GM19043 (cell line): ENCODE data around the gene KCNT2.
"Not testable (repeated sequence)": the region's sequence is repeated elsewhere in the genome, so short reads cannot be mapped to it uniquely, and the experiment has no call there.

Source experiments
- ATAC-seq: cut with Tn5 transposase; IDR thresholded peaks from one replicate; pipeline ENCODE4 v1.9.1; 2021; ENCODE audit warnings: low read depth; ENCODE audit not compliant: unreplicated experiment

Gene KCNT2

DNA sequence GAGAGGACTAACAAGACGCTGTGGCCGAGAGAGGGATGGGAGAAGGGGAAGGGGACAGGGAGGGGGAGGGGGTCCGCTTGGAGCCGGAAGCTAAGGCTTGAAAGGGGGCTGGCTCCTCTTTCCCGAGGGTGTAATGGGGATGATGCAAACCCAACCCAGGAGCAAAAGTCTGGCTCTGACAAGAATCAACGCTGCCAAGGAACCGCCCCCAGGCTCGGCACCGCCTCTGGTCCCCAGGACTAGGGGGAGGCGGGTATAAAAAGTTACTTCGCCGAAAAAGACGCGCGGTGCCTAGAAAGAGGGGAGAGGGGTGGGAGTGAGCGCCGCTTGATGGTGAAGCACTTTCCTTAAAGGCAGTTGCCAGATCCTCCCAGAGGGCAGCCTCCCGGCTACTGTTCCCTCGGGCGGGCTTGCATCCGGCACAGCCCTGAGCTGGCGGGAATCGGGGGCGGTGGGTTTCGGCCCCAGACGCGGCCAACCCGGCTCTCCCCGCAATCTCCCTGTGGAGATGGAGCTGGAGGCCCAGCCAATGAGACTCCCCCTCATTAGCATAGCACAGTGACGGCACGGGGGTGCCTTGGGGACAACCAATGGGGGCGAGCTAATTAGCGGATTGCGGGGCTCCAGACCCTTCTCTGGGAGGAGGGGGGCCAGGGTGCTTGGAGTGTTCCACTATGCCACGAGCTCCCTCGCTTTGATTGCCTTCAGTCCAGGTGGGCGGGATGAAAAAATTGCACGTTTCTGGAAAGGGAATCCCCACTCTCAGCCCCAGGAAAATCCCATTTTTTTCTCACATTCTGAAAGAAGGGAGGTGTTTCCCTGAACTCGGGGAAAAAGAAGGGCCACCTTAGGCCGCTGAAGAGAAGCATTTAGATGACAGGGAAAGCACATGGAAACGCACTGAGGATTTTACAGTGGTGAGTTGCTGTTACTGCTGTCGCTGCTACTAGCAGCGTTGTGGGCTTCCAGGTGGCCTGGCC lies at the start of gene KCNT2:
TSS of gene KCNT2 (minus strand) at position 51 of the 980 bp plus-strand sequence. CDS start 131 bp downstream, outside the sequence.
- ATAC-seq, result no peak

GRCh38 chr1:196655494-196655893 lies 47.3 kb upstream of the KCNT2 start:
- no peak for ATAC-seq

GRCh38 chr1:196655071-196655470 lies 46.8 kb upstream of the KCNT2 start:
- no peak for ATAC-seq

GRCh38 chr1:196654271-196654670 lies 46.0 kb upstream of the KCNT2 start:
- ATAC-seq, result no peak

DNA sequence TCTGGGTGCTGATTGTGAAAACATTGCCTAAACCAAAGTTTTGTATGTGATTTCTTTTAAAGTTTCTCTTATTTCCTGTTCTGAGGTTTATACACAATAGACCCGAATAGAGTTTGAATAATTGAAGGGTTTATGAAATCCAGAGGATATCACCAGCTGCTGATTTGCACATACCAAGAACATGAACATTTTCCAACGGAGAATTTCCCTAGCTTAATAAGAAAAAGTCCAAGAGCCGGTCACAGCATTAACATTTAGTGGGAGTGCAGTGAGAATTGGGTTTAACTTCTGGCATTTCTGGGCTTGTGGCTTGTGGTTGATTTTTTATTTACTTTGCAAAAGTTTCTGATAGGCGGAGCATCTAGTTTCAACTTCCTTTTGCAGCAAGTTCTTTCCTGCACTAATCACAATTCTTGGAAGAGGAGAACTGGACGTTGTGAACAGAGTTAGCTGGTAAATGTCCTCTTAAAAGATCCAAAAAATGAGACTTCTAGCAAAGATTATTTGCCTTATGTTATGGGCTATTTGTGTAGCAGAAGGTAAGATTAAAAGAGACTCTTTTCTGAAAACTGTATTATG lies 43.5 kb upstream of the KCNT2 start, which contains the start of gene CFH:
TSS of gene CFH (plus strand) at position 407 of the 579 bp plus-strand sequence. CDS start at position 482, 75 bp downstream.
- no peak for ATAC-seq

DNA sequence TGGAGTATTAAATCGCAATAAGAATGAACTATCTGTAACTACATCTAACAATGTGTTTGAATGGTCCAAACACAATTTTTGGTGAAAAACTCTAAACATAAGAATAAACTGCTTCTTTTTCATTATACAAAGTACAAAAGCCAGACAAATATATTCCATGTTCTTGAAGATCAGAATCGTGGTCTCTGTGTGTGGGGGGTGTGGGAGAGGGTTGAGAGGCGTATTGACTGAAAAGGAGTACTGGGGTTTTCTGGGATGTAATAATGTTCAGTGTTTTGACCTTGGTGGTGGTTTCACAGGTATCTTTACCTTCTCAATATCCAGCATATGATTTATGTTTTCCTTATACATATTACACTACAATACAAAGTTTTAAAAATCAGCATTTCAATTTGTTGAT lies 42.8 kb upstream of the KCNT2 start:
- no peak for ATAC-seq

- no peak for ATAC-seq
Observed at GRCh38 chr1:196650403-196650802, 42.2 kb upstream of the KCNT2 start.

- ATAC-seq, result no peak
Observed at GRCh38 chr1:196649990-196650389, 41.8 kb upstream of the KCNT2 start.

DNA sequence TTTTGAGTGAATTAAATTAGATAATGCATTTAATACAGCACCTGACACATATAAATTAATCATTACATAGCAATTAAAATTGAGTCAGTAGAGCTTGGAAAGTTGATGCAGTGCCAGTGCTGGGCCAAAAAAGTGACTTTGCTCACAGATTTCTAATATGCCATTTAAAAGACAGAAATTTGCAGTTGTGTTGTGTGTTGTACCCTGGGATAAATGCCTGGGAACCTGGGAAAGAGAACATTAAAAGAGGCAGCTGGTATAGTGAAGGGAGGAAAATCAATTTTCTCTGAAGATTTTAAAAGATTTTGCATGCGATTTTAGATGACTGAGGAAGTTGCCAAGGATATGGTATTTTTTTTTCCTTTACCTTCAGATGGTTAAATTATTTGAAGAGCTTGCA lies 32.7 kb upstream of the KCNT2 start:
- ATAC-seq, result no peak

DNA sequence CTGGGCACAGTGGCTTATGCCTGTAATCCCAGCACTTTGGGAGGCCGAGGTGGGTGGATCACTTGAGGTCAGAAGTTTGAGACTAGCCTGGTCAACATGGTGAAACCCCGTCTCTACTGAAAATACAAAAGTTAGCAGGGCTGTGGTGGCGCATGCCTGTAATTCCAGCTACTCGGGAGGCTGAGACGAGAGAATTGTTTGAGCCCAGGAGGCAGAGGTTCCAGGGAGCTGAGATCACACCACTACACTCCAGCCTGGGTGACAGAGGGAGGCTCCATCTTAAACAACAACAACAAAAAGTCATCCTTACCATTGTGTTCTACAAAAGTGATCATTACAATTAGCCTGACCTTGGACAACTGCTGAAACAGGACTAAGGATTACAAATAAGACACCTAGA lies 31.1 kb upstream of the KCNT2 start:
- ATAC-seq, result not testable (repeated sequence)

DNA sequence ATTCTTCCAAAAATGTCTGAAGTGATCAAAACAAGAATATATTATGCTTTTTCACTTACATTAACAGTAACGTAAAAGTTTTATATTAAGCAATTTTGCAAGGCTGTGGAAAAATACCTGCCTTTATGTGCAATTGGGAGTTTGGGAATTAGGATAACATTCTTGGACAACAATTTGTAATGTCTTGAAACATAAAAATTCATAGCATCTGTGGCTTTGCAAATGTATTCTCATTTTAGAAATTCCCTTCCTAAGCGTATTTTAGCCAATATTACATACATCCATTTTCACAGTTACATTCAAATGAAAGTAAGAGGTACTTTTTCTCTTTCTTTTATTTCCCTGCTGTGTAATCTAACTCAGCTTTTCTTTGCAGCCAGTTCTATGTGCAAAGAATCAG lies 30.2 kb upstream of the KCNT2 start:
- no peak for ATAC-seq

GRCh38 chr1:196637606-196638005 lies 29.4 kb upstream of the KCNT2 start:
- ATAC-seq, result no peak

DNA sequence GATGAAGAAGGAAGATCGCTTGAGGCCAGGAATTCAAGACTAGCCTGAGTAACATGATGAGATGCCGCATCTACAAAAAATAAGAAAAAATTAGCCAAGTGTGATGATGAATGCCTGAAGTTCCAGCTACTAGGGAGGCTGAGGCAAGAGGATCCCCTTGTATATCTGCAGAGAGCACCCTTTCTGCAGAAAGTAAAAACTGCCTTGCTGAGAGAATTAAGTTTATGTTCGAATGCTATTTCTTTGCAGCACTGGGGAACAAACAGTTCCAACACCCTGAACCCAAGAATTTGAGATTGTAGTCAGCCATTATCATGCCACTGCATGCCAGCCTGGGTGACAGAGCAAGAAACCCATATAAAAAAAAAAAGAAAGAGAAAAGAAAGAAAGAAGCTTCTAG lies 20.6 kb upstream of the KCNT2 start:
- no peak for ATAC-seq

DNA sequence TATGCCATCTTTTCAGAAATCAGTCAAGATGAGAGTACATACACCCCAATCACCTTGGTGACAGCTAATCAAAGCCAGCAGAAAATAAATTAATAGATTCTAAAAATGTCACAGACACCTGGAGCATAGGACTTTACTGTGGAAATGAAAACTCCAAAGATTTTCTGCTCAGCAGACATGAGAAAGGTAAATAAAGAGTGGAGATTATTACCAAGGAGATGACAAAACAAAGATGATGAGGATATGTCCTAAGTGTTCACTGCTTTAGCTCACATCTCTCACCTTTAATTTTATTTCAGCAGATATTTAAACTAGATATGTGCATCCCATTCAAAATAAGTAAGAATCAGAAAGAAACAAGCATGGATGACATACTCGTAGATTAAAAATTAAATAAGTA lies 14.8 kb upstream of the KCNT2 start:
- no peak for ATAC-seq

DNA sequence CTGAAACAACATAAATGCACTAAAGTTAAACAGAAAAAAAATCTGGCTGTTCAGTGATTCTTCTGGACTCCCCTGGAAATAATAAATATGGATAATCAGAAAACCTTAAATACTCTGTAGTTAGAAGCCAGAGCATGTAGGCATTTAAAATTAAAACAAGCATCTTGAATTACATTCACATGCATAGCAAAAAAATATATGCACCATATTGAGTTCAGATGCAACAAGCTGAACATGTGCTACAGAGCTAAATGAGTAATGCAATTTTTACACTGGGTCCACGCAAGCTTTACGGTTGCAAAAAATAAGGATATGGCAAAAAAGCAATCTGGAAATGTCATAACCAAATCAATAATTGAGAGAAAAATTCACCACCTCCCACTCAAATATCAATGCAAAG lies 11.5 kb upstream of the KCNT2 start:
- ATAC-seq, result no peak

DNA sequence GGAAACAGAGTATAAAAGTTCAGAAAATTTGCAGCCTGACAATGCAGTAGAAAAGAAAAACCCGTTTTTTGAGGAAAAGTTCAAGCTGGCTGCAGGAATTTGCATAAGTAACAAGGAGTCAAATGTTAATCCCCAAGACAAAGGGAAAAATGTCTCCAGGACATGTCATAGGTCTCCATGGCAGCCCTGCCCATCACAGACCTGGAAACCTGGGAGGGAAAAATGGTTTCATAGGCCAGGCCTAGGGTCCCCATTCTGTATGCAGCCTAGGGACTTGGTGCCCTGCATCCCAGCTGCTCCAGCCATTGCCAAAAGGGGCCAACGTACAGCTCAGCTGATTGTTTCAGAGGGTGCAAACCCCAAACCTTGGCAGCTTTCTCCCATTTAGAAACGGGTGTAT lies 3.6 kb upstream of the KCNT2 start:
- no peak for ATAC-seq

- ATAC-seq, result no peak
Observed at GRCh38 chr1:196609370-196609737, 1.1 kb upstream of the KCNT2 start.

DNA sequence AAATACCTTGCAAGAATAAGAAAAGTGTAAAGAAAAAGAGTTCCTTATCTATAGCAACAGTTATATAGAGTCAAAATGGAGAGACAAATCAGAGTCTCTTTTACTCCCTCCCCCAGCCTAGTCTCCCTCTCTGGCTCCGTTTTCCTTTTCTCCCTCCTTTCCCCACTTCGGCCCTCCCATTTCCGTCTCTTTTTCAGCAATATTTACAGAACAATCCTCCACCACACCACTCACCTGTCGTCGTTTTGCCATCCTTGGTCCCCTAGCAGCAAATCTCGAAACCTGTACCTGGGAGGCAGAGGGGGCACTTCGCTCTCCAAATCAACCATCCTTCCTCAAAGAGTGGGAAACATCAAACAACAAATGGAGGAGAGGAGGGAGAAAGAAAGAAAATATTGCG lies 259 bp downstream of the KCNT2 start:
- no peak for ATAC-seq

GRCh38 chr1:196603651-196604050 lies 4.6 kb downstream of the KCNT2 start:
- ATAC-seq, result no peak

- no peak for ATAC-seq
Observed at GRCh38 chr1:196598942-196599748, 9.1 kb downstream of the KCNT2 start.

DNA sequence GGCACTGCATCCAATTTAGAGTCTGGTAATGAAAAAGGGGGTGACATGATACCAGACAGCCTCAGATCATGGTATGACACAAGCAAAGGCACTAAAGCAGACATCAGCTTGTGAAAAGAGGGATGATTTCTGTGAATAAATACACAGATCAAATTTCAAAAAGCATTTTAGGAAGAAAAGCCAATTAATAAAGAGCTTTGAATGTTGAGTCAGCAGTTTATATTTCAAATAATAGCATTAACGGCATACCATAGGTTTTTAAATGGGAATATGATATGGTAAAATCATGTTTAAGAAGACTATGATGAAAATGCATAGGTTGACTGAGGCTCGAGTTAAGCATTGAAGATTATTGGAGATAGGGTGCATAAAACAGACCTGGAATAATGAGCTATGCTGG lies 13.5 kb downstream of the KCNT2 start:
- no peak for ATAC-seq
